A549 (cell line): ENCODE measurements around the gene ZNF597. TPM values are rescaled to one million over a fixed set of nuclear protein-coding genes. Genes with fewer than 3 reads are reported as not detected.
"Not testable (repeated sequence)": the region's sequence is repeated elsewhere in the genome, so short reads cannot be mapped to it uniquely, and the experiment has no call there.

Experiments
- ATAC-seq, 2 experiments: fragments of 200-7000 bp in 1 of 2; fragments of >200 bp in 1 of 2; cut with Nextera tagmentation in 1 of 2; cut with Tn5 transposase in 1 of 2; 3 replicates each; pipeline versions ENCODE4 v1.8.0 to v1.9.1; 2018 to 2020; ENCODE audit warnings: mild to moderate bottlenecking in 1 of 2, moderate library complexity in 1 of 2
- CTCF ChIA-PET: fragments of 300-600 bp; sonication (Branson Sonifier 250); formaldehyde crosslinking; extraction: SDS; loops from one replicate; lab custom pipeline; 2021; ENCODE audit warnings: antibody characterized with exemption, inconsistent platforms; lab: Yijun Ruan, JAX
- POLR2A ChIA-PET: fragments of 350-600 bp; formaldehyde crosslinking; extraction: SDS; loops from one replicate; lab custom pipeline; 2021; ENCODE audit warnings: antibody characterized with exemption, inconsistent platforms; lab: Yijun Ruan, JAX
- DNase-seq, 2 experiments: peaks; one replicate each; pipeline versions ENCODE4 v3.0.0 to v3.0.0-alpha.2; 2011 to 2016; ENCODE audit warnings: low read depth in 1 of 2, low spot score in 1 of 2
- FAIRE-seq: peaks from 2 replicates; lab custom pipeline; 2011; peaks lifted over from hg19 to GRCh38; lab: Jason Lieb, UNC
- H3K27ac ChIP-seq, 2 experiments: fragments of >200 bp; sonication (Bioruptor Twin); formaldehyde crosslinking; 3 replicates each; pipeline ENCODE4 v1.5.1; 2016 to 2017
- H3K4me1 ChIP-seq: fragments of >200 bp; sonication (Bioruptor Twin); formaldehyde crosslinking; 3 replicates; pipeline ENCODE4 v1.6.1; 2016
- H3K4me2 ChIP-seq: fragments of >200 bp; sonication (Bioruptor Twin); formaldehyde crosslinking; 3 replicates; pipeline ENCODE4 v1.6.1; 2016
- H3K4me3 ChIP-seq: fragments of >200 bp; sonication (Bioruptor Twin); formaldehyde crosslinking; 3 replicates; pipeline ENCODE4 v1.5.1; 2016
- H3K9me3 ChIP-seq: fragments of >200 bp; sonication (Bioruptor Twin); formaldehyde crosslinking; 3 replicates; pipeline ENCODE4 v1.6.1; 2016
- FOSL2 ChIP-seq, 2 experiments: fragments of 450-650 bp in 1 of 2; fragments of >200 bp in 1 of 2; sonication (Bioruptor Twin) in 1 of 2; formaldehyde crosslinking; IDR thresholded peaks; 2 replicates each; pipeline versions ENCODE4 v1.5.0 to v1.6.1; 2016 to 2020; ENCODE audit warnings: mild to moderate bottlenecking in 1 of 2, moderate library complexity in 1 of 2
- GATA3 ChIP-seq: IDR thresholded peaks from 2 replicates; pipeline ENCODE4 v1.6.1; 2012; ENCODE audit warnings: borderline replicate concordance
- MYC ChIP-seq: IDR thresholded peaks from 2 replicates; pipeline ENCODE4 v1.6.1; 2012; ENCODE audit warnings: mild to moderate bottlenecking, inconsistent platforms, low read length, improper control_type of control experiment, borderline replicate concordance
- NFE2L2 ChIP-seq: fragments of 150-350 bp; conservative IDR thresholded peaks from 2 replicates; pipeline ENCODE4 v1.6.1; 2014; ENCODE audit warnings: low read length
- PBX3 ChIP-seq: IDR thresholded peaks from 2 replicates; pipeline ENCODE4 v1.6.1; 2012
- PHF8 ChIP-seq: fragments of 200-600 bp; sonication (generic); IDR thresholded peaks from 2 replicates; pipeline ENCODE4 v1.6.1; 2016; ENCODE audit warnings: low read depth, mild to moderate bottlenecking, antibody characterized with exemption, moderate library complexity, borderline replicate concordance
- POLR2A ChIP-seq: IDR thresholded peaks from 2 replicates; pipeline ENCODE4 v1.6.1; 2012; ENCODE audit warnings: mild to moderate bottlenecking, low read length
- POLR2AphosphoS2 ChIP-seq: conservative IDR thresholded peaks from 2 replicates; pipeline ENCODE4 v1.6.1; 2012; ENCODE audit warnings: low read length, improper control_type of control experiment, inconsistent platforms
- RARB ChIP-seq: fragments of 250-450 bp; sonication (Bioruptor Pico); IDR thresholded peaks from 2 replicates; pipeline ENCODE4 v1.8.0; 2021; ENCODE audit warnings: mild to moderate bottlenecking, moderate library complexity
- RFX5 ChIP-seq: fragments of 450-650 bp; IDR thresholded peaks from 2 replicates; pipeline ENCODE4 v1.7.1; 2014; ENCODE audit warnings: antibody characterized with exemption, mild to moderate bottlenecking, moderate library complexity
- TFCP2L1 ChIP-seq: fragments of 250-450 bp; sonication (Bioruptor Pico); IDR thresholded peaks from 2 replicates; pipeline ENCODE4 v1.5.0; 2021; ENCODE audit warnings: mild to moderate bottlenecking
- ZC3H11A ChIP-seq: fragments of 450-650 bp; IDR thresholded peaks from 2 replicates; pipeline ENCODE4 v1.6.1; 2014; ENCODE audit warnings: antibody characterized with exemption, mild to moderate bottlenecking
- ZFP36 ChIP-seq: fragments of 450-650 bp; IDR thresholded peaks from 2 replicates; pipeline ENCODE4 v1.6.1; 2014; ENCODE audit warnings: borderline replicate concordance; ENCODE audit not compliant: partially characterized antibody
- ZNF302 ChIP-seq: fragments of 250-450 bp; sonication (Bioruptor Pico); IDR thresholded peaks from 2 replicates; pipeline ENCODE4 v1.9.0; 2021; ENCODE audit warnings: inconsistent platforms, mild to moderate bottlenecking, moderate library complexity
- ZSCAN20 ChIP-seq: fragments of 250-450 bp; sonication (Bioruptor Pico); IDR thresholded peaks from 2 replicates; pipeline ENCODE4 v1.8.0; 2022; ENCODE audit warnings: mild to moderate bottlenecking, moderate library complexity
- WGBS: methylation state at CpG from one replicate; pipeline ENCODE4 v1.1.6; 2017; ENCODE audit errors: missing lambda C conversion rate; 5-methylcytosine and 5-hydroxymethylcytosine counted together
- polyA plus RNA-seq, 4 experiments: library from polyadenylated mRNA; depleted of rRNA in 3 of 4; stranded (reverse); fragments of >200 nt; fragmentation: RNase III in 1 of 4; extraction: RNeasy Plus Mini Kit Qiagen cat#74134 plus additional on column Dnase treatment in 1 of 4; gene quantifications; 2 replicates in 3 of 4; 3 replicates in 1 of 4; pipeline ENCODE4 v1.2.3, GENCODE V29; 2011 to 2017
- TF ChIP-seq, protein P1 (sequence below): fragments of 200-600 bp; sonication (generic); IDR thresholded peaks from 2 replicates; pipeline ENCODE4 v1.6.1; 2016; ENCODE audit warnings: antibody characterized with exemption, mild to moderate bottlenecking, moderate library complexity
- TF ChIP-seq, protein P2 (sequence below): fragments of >200 bp; sonication (Bioruptor Twin); formaldehyde crosslinking; IDR thresholded peaks from 2 replicates; pipeline ENCODE4 v1.6.1; 2016

The ZNF597 gene
- polyA plus RNA-seq, 2 of the 4 experiments (the other 2 are of a cell fraction), result 1.1 to 1.9 TPM

GRCh38 chr16:3475604-3476375 lies 32.5 kb upstream of the ZNF597 start:
- FAIRE-seq (no peak), ATAC-seq (no peak), DNase-seq (no peak)
- CTCF ChIA-PET, result interaction anchor here (1.0 kb wide), 1 partner anchor 9 kb away, joined by 3 read pairs; no protein-coding TSS in a partner anchor
- H3K4me1 ChIP-seq, result no peaks in the 10 kb centered on the region
- H3K27ac ChIP-seq, result no peak overlapping the region
- POLR2A ChIA-PET, result no interaction called here
- no peaks in the 10 kb centered on the region for H3K9me3 ChIP-seq
- WGBS, result 96% methylated on average over 29 of the region's 29 CpGs
- no peak overlapping the region for H3K4me2 ChIP-seq
- TF ChIP-seq RFX5 (no peak), ZSCAN20 (CRISPR knock-in tag) (no peak), POLR2A (no peak), ZFP36 (no peak), FOSL2 (IDR thresholded peaks at IDR 0.05) (no peak), FOSL2 (CRISPR knock-in tag; IDR thresholded peaks at IDR 0.05) (no peak), POLR2AphosphoS2 (no peak), MYC (no peak), TFCP2L1 (CRISPR knock-in tag) (no peak), NFE2L2 (no peak), GATA3 (no peak)
- TF ChIP-seq, protein P1, sequence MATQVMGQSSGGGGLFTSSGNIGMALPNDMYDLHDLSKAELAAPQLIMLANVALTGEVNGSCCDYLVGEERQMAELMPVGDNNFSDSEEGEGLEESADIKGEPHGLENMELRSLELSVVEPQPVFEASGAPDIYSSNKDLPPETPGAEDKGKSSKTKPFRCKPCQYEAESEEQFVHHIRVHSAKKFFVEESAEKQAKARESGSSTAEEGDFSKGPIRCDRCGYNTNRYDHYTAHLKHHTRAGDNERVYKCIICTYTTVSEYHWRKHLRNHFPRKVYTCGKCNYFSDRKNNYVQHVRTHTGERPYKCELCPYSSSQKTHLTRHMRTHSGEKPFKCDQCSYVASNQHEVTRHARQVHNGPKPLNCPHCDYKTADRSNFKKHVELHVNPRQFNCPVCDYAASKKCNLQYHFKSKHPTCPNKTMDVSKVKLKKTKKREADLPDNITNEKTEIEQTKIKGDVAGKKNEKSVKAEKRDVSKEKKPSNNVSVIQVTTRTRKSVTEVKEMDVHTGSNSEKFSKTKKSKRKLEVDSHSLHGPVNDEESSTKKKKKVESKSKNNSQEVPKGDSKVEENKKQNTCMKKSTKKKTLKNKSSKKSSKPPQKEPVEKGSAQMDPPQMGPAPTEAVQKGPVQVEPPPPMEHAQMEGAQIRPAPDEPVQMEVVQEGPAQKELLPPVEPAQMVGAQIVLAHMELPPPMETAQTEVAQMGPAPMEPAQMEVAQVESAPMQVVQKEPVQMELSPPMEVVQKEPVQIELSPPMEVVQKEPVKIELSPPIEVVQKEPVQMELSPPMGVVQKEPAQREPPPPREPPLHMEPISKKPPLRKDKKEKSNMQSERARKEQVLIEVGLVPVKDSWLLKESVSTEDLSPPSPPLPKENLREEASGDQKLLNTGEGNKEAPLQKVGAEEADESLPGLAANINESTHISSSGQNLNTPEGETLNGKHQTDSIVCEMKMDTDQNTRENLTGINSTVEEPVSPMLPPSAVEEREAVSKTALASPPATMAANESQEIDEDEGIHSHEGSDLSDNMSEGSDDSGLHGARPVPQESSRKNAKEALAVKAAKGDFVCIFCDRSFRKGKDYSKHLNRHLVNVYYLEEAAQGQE, result no peak
- no peak overlapping the region for H3K4me3 ChIP-seq

DNA sequence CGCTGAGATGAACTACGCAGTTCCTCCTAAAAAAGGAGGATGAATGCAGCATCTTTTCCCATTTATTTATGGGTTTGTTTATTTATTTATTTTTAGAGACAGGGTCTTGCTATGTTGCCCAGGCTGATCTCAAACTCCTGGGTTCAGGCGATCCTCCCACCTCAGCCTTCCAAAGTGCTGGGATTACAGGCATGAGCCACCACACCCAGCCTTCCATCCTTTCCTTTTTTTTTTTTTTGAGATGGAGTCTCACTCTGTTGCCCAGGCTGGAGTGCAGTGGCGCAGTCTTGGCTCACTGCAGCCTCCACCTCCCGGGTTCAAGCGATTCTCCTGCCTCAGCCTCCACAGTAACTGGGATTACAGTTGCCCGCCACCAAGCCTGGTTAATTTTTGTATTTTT lies 31.6 kb upstream of the ZNF597 start:
- ATAC-seq, POLR2A ChIA-PET, H3K27ac ChIP-seq, DNase-seq, H3K4me2 ChIP-seq, CTCF ChIA-PET, FAIRE-seq, H3K4me3 ChIP-seq, H3K4me1 ChIP-seq, H3K9me3 ChIP-seq: not testable (repeated sequence)
- 95% methylated on average over 7 of the region's 7 CpGs for WGBS

GRCh38 chr16:3474136-3474779 lies 31.0 kb upstream of the ZNF597 start:
- H3K4me2 ChIP-seq, result no peak overlapping the region
- H3K27ac ChIP-seq, result no peak overlapping the region
- no peak overlapping the region for H3K4me3 ChIP-seq
- WGBS, result 88% methylated on average over 16 of the region's 16 CpGs
- H3K9me3 ChIP-seq, result no peaks in the 10 kb centered on the region
- FAIRE-seq (no peak), DNase-seq (no peak), ATAC-seq (no peak; a peak in 1 of 6 replicates)
- no peaks in the 10 kb centered on the region for H3K4me1 ChIP-seq
- TF ChIP-seq ZC3H11A (no peak), PBX3 (no peak), PHF8 (no peak), RARB (no peak), ZNF302 (CRISPR knock-in tag) (no peak)
- TF ChIP-seq, protein P2, sequence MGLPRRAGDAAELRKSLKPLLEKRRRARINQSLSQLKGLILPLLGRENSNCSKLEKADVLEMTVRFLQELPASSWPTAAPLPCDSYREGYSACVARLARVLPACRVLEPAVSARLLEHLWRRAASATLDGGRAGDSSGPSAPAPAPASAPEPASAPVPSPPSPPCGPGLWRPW, result no peak
- CTCF ChIA-PET, result interaction anchor here (0.6 kb wide), 1 partner anchor 267 kb away, joined by 3 read pairs; no protein-coding TSS in a partner anchor
- POLR2A ChIA-PET, result no interaction called here

DNA sequence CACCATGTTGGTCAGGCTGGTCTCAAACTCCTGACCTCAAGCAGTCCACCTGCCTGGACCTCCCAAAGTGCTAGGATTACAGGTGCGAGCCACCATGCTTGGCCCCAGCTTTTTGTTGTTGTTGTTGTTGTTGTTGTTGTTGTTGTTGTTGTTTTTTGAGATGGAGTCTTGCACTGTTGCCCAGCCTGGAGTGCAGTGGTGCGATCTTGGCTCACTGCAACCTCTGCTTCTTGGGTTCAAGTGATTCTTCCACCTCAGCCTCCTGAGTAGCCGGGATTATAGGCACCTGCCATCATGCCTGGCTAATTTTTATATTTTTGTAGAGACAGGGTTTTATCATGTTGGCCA lies 30.3 kb upstream of the ZNF597 start:
- not testable (repeated sequence) for H3K4me2 ChIP-seq

More for the DNA sequence above, 30.3 kb upstream of the ZNF597 start:
- DNase-seq, FAIRE-seq, POLR2A ChIA-PET, H3K4me3 ChIP-seq, H3K27ac ChIP-seq, H3K9me3 ChIP-seq, H3K4me1 ChIP-seq, ATAC-seq: not testable (repeated sequence)
- CTCF ChIA-PET, result interaction anchor here (0.6 kb wide), 1 partner anchor 140 kb away, joined by 3 read pairs; no protein-coding TSS in a partner anchor
- WGBS, result 89% methylated on average over 3 of the region's 3 CpGs
